ENCODE results near the gene NPDC1.

The NPDC1 gene

DNA sequence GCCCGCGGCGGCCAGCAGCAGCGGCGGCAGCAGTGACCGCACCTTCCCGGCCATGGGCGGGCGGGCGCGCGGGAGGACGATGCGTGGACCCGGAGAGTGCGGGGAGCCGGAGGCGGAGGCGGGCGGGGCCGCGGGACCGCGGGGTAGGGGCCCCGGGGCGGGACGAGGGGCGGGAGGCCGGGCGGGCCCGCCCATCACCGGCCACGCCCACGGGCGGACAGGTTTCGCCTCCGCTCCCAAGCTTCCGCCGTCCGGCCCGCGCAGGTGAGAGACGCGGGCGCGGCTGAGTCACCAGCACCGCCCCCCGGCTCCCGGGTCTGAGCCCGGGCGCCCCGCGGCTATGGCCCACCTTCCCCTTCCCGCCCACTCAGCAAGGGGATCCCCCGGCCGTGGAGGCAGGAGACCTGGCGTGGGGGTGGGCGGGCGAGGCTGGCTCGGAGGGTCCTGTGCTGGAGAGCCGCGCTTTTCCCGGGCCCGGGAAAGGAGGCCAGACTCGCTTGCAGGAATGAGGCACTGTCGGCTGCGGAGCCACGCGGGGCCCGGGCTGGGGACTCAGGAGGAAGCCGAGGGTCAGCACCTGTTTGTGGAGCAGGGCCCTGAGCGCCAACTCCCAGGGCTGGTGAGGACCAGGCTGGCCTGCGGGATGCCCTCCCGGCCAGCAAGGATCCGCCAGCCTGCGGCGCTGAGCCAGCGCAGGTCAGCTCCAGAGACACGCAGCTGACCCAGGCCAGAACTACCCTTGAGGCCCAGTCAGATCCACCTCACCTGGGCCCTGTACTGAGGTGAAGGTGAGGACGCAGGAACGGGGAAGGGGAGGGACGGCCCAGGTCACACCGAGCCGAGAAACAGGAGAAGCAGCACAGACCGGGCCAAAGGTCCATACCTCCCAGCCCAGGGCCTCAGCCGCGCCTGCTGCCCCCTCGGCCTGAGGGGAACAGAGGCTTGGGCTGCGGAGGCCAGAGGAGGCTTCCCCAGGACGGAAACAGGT, 8.3 kb upstream of the NPDC1 start, which contains the start of gene ENTPD2:
Gene ENTPD2 (minus strand): TSS at position 118 of the 988 bp plus-strand sequence. CDS start 64 bp downstream, at position 54.
- DNase-seq (ENCODE audit: low read depth, low spot score) = no peak
- TF ChIP-seq, protein P1, sequence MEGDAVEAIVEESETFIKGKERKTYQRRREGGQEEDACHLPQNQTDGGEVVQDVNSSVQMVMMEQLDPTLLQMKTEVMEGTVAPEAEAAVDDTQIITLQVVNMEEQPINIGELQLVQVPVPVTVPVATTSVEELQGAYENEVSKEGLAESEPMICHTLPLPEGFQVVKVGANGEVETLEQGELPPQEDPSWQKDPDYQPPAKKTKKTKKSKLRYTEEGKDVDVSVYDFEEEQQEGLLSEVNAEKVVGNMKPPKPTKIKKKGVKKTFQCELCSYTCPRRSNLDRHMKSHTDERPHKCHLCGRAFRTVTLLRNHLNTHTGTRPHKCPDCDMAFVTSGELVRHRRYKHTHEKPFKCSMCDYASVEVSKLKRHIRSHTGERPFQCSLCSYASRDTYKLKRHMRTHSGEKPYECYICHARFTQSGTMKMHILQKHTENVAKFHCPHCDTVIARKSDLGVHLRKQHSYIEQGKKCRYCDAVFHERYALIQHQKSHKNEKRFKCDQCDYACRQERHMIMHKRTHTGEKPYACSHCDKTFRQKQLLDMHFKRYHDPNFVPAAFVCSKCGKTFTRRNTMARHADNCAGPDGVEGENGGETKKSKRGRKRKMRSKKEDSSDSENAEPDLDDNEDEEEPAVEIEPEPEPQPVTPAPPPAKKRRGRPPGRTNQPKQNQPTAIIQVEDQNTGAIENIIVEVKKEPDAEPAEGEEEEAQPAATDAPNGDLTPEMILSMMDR (IDR thresholded peaks at IDR 0.05; ENCODE audit: insufficient read depth, low read length, missing control alignments) = no peak
- ChIA-PET POLR2A (no interaction called here), CTCF (interaction anchor here (1.3 to 21.0 kb wide), 3 partner anchors 10 to 182 kb away, joined by 3 to 364 read pairs (median 310); partner anchors contain the start of genes ABCA2, FUT7 and SAPCD2)
- no peak within 1 kb of the TSS for H3K4me3 ChIP-seq (ENCODE audit: low read depth, low read length)

DNA sequence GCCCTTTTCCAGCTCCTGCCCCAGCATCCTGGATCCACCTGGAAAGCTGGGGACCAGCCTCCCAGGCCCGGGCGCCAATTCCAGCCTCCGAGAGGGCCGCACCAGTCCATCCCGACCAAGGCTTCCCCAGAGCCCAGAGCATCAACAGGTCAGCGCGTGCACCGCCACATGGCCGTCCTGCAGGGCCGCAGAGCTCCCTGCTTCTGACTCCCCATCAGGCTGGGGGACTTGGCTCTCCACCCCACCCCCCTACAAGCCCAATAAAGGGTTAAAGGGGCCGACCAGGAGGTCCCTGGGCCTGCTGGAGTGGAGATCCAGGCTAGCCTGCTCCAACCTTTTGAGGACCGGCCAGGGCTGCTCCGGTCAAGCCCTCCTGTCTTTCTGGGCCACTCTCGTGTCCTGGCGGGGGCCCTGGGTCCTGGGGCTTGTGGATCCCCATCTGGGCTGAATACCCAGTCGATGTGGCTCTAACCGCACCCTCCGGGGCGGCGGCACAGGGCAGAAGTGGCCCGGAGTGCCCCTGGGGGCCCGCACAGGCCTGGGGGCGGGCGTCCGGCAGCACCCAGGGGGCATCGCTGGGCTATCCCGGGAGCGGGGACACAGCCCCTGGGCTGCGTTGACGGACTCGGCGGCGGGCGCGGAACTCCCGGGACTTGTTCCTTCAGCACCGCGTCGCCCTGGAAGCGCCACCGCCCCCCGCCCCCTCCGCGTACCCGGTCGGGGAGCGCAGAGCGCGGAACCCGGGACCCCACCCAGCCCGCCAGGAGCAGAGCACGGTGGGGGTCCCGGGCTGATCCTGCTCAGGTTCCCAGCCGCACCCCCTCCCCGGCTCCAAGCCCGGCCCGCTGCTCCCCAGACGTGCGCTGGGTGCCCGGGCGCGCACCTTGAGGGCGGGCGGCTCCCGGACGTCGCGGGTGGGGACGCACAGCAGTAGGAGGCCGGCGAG, 7.3 kb upstream of the NPDC1 start:
- ChIA-PET POLR2A (no interaction called here), CTCF (interaction anchor here (1.1 to 21.0 kb wide), 3 partner anchors 9 to 22 kb away, joined by 3 to 364 read pairs (median 310); partner anchors contain the start of genes ABCA2, FUT7 and SAPCD2)
- TF ChIP-seq, protein P1 (IDR thresholded peaks at IDR 0.05; ENCODE audit: insufficient read depth, low read length, missing control alignments) = no peak
- DNase-seq (ENCODE audit: low read depth, low spot score) = no peak
- H3K4me3 ChIP-seq (ENCODE audit: low read depth, low read length) = no peak overlapping the region

DNA sequence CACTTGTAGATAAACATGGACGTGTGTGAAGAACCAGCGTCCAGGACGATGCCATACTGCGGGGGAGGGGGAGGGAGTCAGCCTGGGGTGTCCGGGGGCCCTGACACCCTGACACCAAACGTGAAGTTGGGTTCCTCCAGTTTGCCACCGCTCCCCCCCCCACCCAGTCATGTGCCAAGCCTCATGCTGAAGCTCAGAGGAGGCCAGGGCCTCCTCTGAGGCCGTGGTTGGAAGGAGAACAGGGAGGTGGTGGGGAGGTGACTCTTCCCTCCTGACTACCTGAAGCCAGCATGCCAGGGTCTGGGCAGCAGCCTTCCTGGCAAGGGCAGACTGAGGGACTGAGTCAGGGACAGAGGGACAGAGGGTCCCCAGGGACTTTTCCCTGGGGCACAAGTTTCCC, 6.3 kb upstream of the NPDC1 start:
- CTCF ChIA-PET = interaction anchor here (0.8 to 21.0 kb wide), 4 partner anchors 8 to 21 kb away, joined by 3 to 364 read pairs (median 156); partner anchors contain the start of genes ABCA2, FUT7 and SAPCD2
- POLR2A ChIA-PET = no interaction called here
- no peak for DNase-seq (ENCODE audit: low read depth, low spot score)
- no peak overlapping the region for H3K4me3 ChIP-seq (ENCODE audit: low read depth, low read length)
- TF ChIP-seq, protein P1 (IDR thresholded peaks at IDR 0.05; ENCODE audit: insufficient read depth, low read length, missing control alignments) = no peak

DNA sequence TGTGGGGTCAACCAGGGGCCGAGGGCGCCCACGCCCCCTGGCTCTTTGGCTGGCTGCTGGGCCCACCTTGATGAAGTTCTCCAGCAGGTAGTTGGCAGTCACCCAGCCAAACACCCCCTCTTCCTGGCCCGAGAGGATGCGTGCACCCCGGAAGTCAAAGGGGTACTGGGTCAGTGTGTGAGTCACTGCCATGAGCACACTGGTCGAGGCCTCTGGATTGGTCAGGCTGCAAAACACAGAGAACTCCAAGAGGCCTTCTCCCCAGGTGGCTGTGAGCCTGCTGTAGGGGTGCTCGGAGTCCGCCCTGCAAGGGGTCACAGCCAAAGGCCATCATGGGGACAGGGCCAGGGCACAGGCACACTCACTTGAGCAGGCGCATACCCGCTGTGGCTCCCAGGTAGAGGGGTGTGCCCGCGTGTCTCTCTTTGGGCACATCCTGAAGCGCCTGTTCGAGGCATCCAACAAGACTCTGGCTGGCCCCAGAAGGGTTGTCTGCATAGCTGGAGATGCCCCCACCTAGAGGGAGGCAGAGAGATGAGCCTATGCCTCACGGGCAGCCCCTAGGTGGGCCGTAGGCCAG, 5.3 kb upstream of the NPDC1 start:
- CTCF ChIA-PET = interaction anchor here (0.8 to 21.0 kb wide), 3 partner anchors 9 to 20 kb away, joined by 3 to 364 read pairs (median 310); partner anchors contain the start of genes ABCA2, FUT7 and SAPCD2
- no peak for DNase-seq (ENCODE audit: low read depth, low spot score)
- POLR2A ChIA-PET = no interaction called here
- no peak overlapping the region for H3K4me3 ChIP-seq (ENCODE audit: low read depth, low read length)
- TF ChIP-seq, protein P1 (IDR thresholded peaks at IDR 0.05; ENCODE audit: insufficient read depth, low read length, missing control alignments) = no peak

DNA sequence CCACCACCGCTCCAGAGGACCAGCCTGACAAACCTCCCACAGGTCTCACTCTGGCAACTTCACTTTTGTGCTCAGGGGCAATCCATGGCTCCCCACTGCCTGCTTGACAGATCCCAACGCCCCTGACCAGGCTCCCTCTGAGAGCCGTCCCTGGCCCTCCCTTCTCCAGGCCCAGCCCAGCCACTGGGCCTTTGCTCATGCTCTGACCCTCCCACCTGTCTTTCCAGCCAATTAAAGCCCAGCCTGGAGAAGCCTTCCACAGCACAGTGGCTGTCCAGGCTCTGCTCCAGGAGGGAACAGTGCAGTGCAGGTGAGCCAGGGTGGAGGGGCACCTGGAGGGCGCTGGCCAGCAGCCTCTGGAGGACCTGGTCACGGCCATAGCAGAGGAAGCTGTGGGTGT, 4.6 kb upstream of the NPDC1 start:
- DNase-seq (ENCODE audit: low read depth, low spot score) = no peak
- TF ChIP-seq, protein P1 (IDR thresholded peaks at IDR 0.05; ENCODE audit: insufficient read depth, low read length, missing control alignments) = no peak
- ChIA-PET POLR2A (no interaction called here), CTCF (interaction anchor here (10.9 kb wide), 1 partner anchor 14 kb away, joined by 364 read pairs; the partner anchor contains the start of gene SAPCD2)
- no peak overlapping the region for H3K4me3 ChIP-seq (ENCODE audit: low read depth, low read length)
